ENCODE measurements around the gene FAM98C.

- no peak for TF ChIP-seq CSRNP1 (CRISPR knock-in tag; IDR thresholded peaks at IDR 0.05)
- no peak for TF ChIP-seq RFX5 (IDR thresholded peaks at IDR 0.05; ENCODE audit: low read depth, low read length)
- TF ChIP-seq, protein P1, sequence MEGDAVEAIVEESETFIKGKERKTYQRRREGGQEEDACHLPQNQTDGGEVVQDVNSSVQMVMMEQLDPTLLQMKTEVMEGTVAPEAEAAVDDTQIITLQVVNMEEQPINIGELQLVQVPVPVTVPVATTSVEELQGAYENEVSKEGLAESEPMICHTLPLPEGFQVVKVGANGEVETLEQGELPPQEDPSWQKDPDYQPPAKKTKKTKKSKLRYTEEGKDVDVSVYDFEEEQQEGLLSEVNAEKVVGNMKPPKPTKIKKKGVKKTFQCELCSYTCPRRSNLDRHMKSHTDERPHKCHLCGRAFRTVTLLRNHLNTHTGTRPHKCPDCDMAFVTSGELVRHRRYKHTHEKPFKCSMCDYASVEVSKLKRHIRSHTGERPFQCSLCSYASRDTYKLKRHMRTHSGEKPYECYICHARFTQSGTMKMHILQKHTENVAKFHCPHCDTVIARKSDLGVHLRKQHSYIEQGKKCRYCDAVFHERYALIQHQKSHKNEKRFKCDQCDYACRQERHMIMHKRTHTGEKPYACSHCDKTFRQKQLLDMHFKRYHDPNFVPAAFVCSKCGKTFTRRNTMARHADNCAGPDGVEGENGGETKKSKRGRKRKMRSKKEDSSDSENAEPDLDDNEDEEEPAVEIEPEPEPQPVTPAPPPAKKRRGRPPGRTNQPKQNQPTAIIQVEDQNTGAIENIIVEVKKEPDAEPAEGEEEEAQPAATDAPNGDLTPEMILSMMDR (CRISPR knock-in tag; IDR thresholded peaks at IDR 0.05): no peak
- TF ChIP-seq ZNF615 (CRISPR knock-in tag; IDR thresholded peaks at IDR 0.05; ENCODE audit: borderline replicate concordance): no peak
- TF ChIP-seq ZNF713 (CRISPR knock-in tag; IDR thresholded peaks at IDR 0.05): no peak
- TF ChIP-seq, protein P2, sequence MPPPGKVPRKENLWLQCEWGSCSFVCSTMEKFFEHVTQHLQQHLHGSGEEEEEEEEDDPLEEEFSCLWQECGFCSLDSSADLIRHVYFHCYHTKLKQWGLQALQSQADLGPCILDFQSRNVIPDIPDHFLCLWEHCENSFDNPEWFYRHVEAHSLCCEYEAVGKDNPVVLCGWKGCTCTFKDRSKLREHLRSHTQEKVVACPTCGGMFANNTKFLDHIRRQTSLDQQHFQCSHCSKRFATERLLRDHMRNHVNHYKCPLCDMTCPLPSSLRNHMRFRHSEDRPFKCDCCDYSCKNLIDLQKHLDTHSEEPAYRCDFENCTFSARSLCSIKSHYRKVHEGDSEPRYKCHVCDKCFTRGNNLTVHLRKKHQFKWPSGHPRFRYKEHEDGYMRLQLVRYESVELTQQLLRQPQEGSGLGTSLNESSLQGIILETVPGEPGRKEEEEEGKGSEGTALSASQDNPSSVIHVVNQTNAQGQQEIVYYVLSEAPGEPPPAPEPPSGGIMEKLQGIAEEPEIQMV (CRISPR knock-in tag; IDR thresholded peaks at IDR 0.05; ENCODE audit: low read depth): peak; percentile 3; the same call in 1 of the 2 replicates
- TF ChIP-seq YY1 (IDR thresholded peaks at IDR 0.05; ENCODE audit: insufficient read depth, insufficient replicate concordance, low read depth, low read length): no peak
- TF ChIP-seq, protein P3, sequence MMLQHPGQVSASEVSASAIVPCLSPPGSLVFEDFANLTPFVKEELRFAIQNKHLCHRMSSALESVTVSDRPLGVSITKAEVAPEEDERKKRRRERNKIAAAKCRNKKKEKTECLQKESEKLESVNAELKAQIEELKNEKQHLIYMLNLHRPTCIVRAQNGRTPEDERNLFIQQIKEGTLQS (CRISPR knock-in tag; IDR thresholded peaks at IDR 0.05): no peak
Measured at GRCh38 chr19:38375098-38375493, 27.8 kb upstream of the FAM98C start.
